ENCODE results near the gene FHIT. TPM values are rescaled to one million over a fixed set of nuclear protein-coding genes. Genes with fewer than 3 reads are reported as not detected.
A peak's percentile ranks its signal among the peaks of the same experiment; 100 is the strongest.

The FHIT gene
- total and polyA plus RNA-seq, 4 donors: 2.1 to 14.7 (median 6.6) TPM

GRCh38 chr3:59998058-59998457 lies 1253.2 kb downstream of the FHIT start:
- H3K27ac ChIP-seq (ENCODE audit: low read depth in 1 of 2, low read length in 2 of 2): no peak overlapping the region
- 61% methylated on average over 6 of the region's 6 CpGs for WGBS
- no peak for TF ChIP-seq HNF4A (conservative IDR thresholded peaks at IDR 0.05)
- TF ChIP-seq HNF4G (IDR thresholded peaks at IDR 0.05): no peak
- no peak for TF ChIP-seq NR2F2 (IDR thresholded peaks at IDR 0.05)
- no peak for TF ChIP-seq GABPA (IDR thresholded peaks at IDR 0.05 in 1 of 2, conservative IDR thresholded peaks at IDR 0.05 in 1 of 2)
- TF ChIP-seq SP1 (IDR thresholded peaks at IDR 0.05): no peak
- TF ChIP-seq REST (IDR thresholded peaks at IDR 0.05): no peak
- no peak for TF ChIP-seq EGR1 (IDR thresholded peaks at IDR 0.05; ENCODE audit: low read depth in 2 of 2)
- peak in 1 of 2 donors; percentile 51 for TF ChIP-seq RXRA (IDR thresholded peaks at IDR 0.05)
- no peak for TF ChIP-seq JUND (IDR thresholded peaks at IDR 0.05)
- TF ChIP-seq TAF1 (conservative IDR thresholded peaks at IDR 0.05): no peak
- TF ChIP-seq ATF3 (IDR thresholded peaks at IDR 0.05): peak; percentile 47
- no peak for TF ChIP-seq ZBTB33 (IDR thresholded peaks at IDR 0.05)
- no peak overlapping the region for H3K9ac ChIP-seq (ENCODE audit: low read depth in 1 of 2, low read length in 2 of 2)
- no peaks in the 10 kb centered on the region for H3K4me1 ChIP-seq (ENCODE audit: control insufficient read depth in 4 of 4, insufficient read depth in 4 of 4, low read length in 3 of 4)
- H3K27me3 ChIP-seq (ENCODE audit: control insufficient read depth in 4 of 4, insufficient read depth in 4 of 4, low read length in 3 of 4): no peaks in the 10 kb centered on the region
- DNase-seq (ENCODE audit: low spot score): no peak
- H3K4me3 ChIP-seq (ENCODE audit: low read depth in 1 of 3, low read length in 3 of 3): no peak overlapping the region
- H3K36me3 ChIP-seq (ENCODE audit: control insufficient read depth in 4 of 4, insufficient read depth in 3 of 4, low read depth in 1 of 4, low read length in 3 of 4): no peaks in the 10 kb centered on the region
- H3K9me3 ChIP-seq (ENCODE audit: control insufficient read depth in 4 of 4, low read length in 3 of 4): no peaks in the 10 kb centered on the region

- WGBS: 97% methylated on average over 1 of the region's 1 CpG
- DNase-seq (ENCODE audit: low spot score): no peak
- H3K27me3 ChIP-seq (ENCODE audit: control insufficient read depth in 4 of 4, insufficient read depth in 4 of 4, low read length in 3 of 4): no peaks in the 10 kb centered on the region
- no peak overlapping the region for H3K27ac ChIP-seq (ENCODE audit: low read depth in 1 of 2, low read length in 2 of 2)
- no peak for TF ChIP-seq SP1 (IDR thresholded peaks at IDR 0.05)
- TF ChIP-seq JUND (IDR thresholded peaks at IDR 0.05): no peak
- no peak for TF ChIP-seq HNF4A (conservative IDR thresholded peaks at IDR 0.05)
- no peak for TF ChIP-seq NR2F2 (IDR thresholded peaks at IDR 0.05)
- no peak for TF ChIP-seq RXRA (IDR thresholded peaks at IDR 0.05)
- no peak for TF ChIP-seq CTCF (IDR thresholded peaks at IDR 0.05; ENCODE audit: low read depth, low read length, missing input control)
- TF ChIP-seq ZBTB33 (IDR thresholded peaks at IDR 0.05): no peak
- TF ChIP-seq ATF3 (IDR thresholded peaks at IDR 0.05): no peak
- no peak overlapping the region for H3K9ac ChIP-seq (ENCODE audit: low read depth in 1 of 2, low read length in 2 of 2)
- H3K4me1 ChIP-seq (ENCODE audit: control insufficient read depth in 4 of 4, insufficient read depth in 4 of 4, low read length in 3 of 4): no peaks in the 10 kb centered on the region
- H3K9me3 ChIP-seq (ENCODE audit: control insufficient read depth in 4 of 4, low read length in 3 of 4): no peaks in the 10 kb centered on the region
- no peak overlapping the region for H3K4me3 ChIP-seq (ENCODE audit: low read depth in 1 of 3, low read length in 3 of 3)
- no peaks in the 10 kb centered on the region for H3K36me3 ChIP-seq (ENCODE audit: control insufficient read depth in 4 of 4, insufficient read depth in 3 of 4, low read depth in 1 of 4, low read length in 3 of 4)
These were observed 1253.7 kb downstream of the FHIT start for GRCh38 chr3:59997583-59997982.

Data from liver (tissue), 9 donors.